H1 (cell line): Measurements from ENCODE around the gene C1QL3.

Experiments used
- CHD2 ChIP-seq: IDR thresholded peaks from 2 replicates; pipeline ENCODE4 v1.6.1; 2012; ENCODE audit warnings: low read length, improper control_type of control experiment
- CTCF ChIP-seq, 3 experiments: IDR thresholded peaks; 1 replicate in 2 of 3; 2 replicates in 1 of 3; pipeline versions ENCODE4 v1.5.1 to v1.6.1; 2011; ENCODE audit warnings: low read length in 3 of 3, mild to moderate bottlenecking in 3 of 3, inconsistent platforms in 2 of 3, low read depth in 1 of 3, moderate library complexity in 1 of 3; ENCODE audit not compliant: insufficient read depth in 1 of 3; ENCODE audit errors: control extremely low read depth in 1 of 3
- EP300 ChIP-seq, 2 experiments: IDR thresholded peaks; 1 replicate in 1 of 2; 2 replicates in 1 of 2; pipeline ENCODE4 v1.6.1; 2011 to 2012; ENCODE audit warnings: low read depth in 2 of 2, low read length in 2 of 2, mild to moderate bottlenecking in 2 of 2, borderline replicate concordance in 1 of 2, inconsistent platforms in 1 of 2, moderate library complexity in 1 of 2
- GABPA ChIP-seq: IDR thresholded peaks from 2 replicates; pipeline ENCODE4 v1.6.1; 2011; ENCODE audit warnings: mild to moderate bottlenecking, low read length, moderate library complexity, borderline replicate concordance; ENCODE audit not compliant: insufficient read depth
- HDAC2 ChIP-seq, 2 experiments: fragments of 300-600 bp in 1 of 2; sonication (generic) in 1 of 2; IDR thresholded peaks; 2 replicates each; pipeline ENCODE4 v1.6.1; 2011 to 2012; ENCODE audit warnings: low read depth in 2 of 2, low read length in 2 of 2, mild to moderate bottlenecking in 2 of 2, moderate library complexity in 2 of 2, borderline replicate concordance in 1 of 2, inconsistent platforms in 1 of 2
- JUN ChIP-seq: IDR thresholded peaks from 2 replicates; pipeline ENCODE4 v1.6.1; 2011; ENCODE audit warnings: low read depth, mild to moderate bottlenecking, improper control_type of control experiment, low read length
- POLR2A ChIP-seq, 2 experiments: IDR thresholded peaks; 1 replicate in 1 of 2; 2 replicates in 1 of 2; pipeline ENCODE4 v1.6.1; 2011; ENCODE audit warnings: low read depth in 2 of 2, low read length in 2 of 2, mild to moderate bottlenecking in 2 of 2; ENCODE audit errors: control extremely low read depth in 1 of 2
- POLR2AphosphoS5 ChIP-seq: IDR thresholded peaks from 2 replicates; pipeline ENCODE4 v1.6.1; 2011; ENCODE audit warnings: low read depth, low read length
- RAD21 ChIP-seq, 2 experiments: IDR thresholded peaks in 1 of 2; conservative IDR thresholded peaks in 1 of 2; 2 replicates each; pipeline ENCODE4 v1.6.1; 2011; ENCODE audit warnings: low read depth in 2 of 2, low read length in 2 of 2, improper control_type of control experiment in 1 of 2, inconsistent platforms in 1 of 2, mild to moderate bottlenecking in 1 of 2, moderate library complexity in 1 of 2

DNA sequence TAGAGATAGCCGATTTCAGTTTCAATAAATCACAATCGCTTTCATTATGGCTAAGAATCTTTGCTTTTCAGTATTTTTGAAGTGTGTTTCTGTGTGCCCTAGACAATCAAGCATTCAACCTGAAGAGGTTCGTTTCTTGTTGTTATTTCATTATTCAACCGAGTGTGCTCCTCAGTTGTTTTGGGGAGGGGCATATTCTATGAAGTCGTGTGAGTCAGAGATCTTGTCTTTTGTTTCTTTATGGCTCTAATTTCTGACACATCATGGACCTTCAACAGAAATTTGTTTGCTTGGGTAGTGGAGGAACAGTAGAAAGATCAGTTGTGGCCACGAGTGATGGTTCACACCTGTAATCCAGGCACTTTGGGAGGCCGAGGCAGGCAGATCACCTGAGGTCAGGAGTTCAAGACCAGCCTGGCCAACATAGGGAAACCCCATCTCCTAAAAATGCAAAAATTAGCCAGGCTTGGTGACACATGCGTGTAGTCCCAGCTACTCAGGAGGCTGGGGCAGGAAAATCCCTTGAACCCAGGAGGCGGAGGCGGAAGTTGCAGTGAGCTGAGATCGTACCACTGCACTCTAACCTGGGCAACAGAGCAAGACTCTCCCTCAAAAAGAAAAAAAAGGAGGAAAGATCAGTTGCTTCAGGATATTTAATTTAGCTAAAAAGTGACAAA, 38.3 kb downstream of the C1QL3 start:
- TF ChIP-seq POLR2AphosphoS5 = no peak
- no peak for TF ChIP-seq CHD2
- no peak for TF ChIP-seq EP300 (IDR thresholded peaks at IDR 0.05; ENCODE audit: borderline replicate concordance in 1 of 2, low read depth in 2 of 2, low read length in 2 of 2)
- TF ChIP-seq RAD21 (IDR thresholded peaks at IDR 0.05 in 1 of 2, conservative IDR thresholded peaks at IDR 0.05 in 1 of 2; ENCODE audit: low read depth in 2 of 2, low read length in 2 of 2) = no peak
- no peak for TF ChIP-seq GABPA
- TF ChIP-seq CTCF (IDR thresholded peaks at IDR 0.05; ENCODE audit: control extremely low read depth in 1 of 3, insufficient read depth in 1 of 3, low read depth in 1 of 3, low read length in 3 of 3) = no peak
- no peak for TF ChIP-seq JUN
- no peak for TF ChIP-seq HDAC2 (IDR thresholded peaks at IDR 0.05; ENCODE audit: borderline replicate concordance in 1 of 2, low read depth in 2 of 2, low read length in 2 of 2)
- TF ChIP-seq POLR2A (IDR thresholded peaks at IDR 0.05; ENCODE audit: control extremely low read depth in 1 of 2, low read depth in 2 of 2, low read length in 2 of 2) = no peak
